ENCODE data around the gene GOLIM4. TPM values are rescaled to one million over a fixed set of nuclear protein-coding genes. Genes with fewer than 3 reads are reported as not detected.

Gene GOLIM4
- total and polyA plus RNA-seq, 2 of the 13 experiments (the other 11 are each of a cell fraction or from before 2014, with no cell fraction given): 10.9 to 47.7 TPM

- 28% methylated on average over 3 of the region's 3 CpGs for WGBS (ENCODE audit: low lambda C conversion rate)
- H3K9ac ChIP-seq (ENCODE audit: insufficient read depth, low read depth, low read length): no peak overlapping the region
- in situ Hi-C loops (cut with HindIII; ENCODE audit: extremely low pct_ligation_motif_present, low pct_unique_long_range_greater_than_20kb): no loop called here
- peak; percentile 54 for ATAC-seq
- H3K36me3 ChIP-seq (replicated peaks in 1 of 2; ENCODE audit: control insufficient read depth in 1 of 2, insufficient read depth in 2 of 2, low read length in 2 of 2): no peaks in the 10 kb centered on the region
- DNase-seq (ENCODE audit: low spot score): no peak
- no peak overlapping the region for H3K27ac ChIP-seq (ENCODE audit: extremely low read length, insufficient read depth, low read length)
- no peaks in the 10 kb centered on the region for H3K27me3 ChIP-seq (ENCODE audit: control insufficient read depth in 1 of 2, insufficient read depth in 2 of 2, low read length in 2 of 2)
- intact Hi-C loops (cut with micrococcal nuclease; ENCODE audit: unreplicated experiment): no loop called here
- CTCF ChIA-PET (ENCODE audit: low intra/inter-chr PET ratio, low total read pairs): no interaction called here
- no peak for FAIRE-seq
- POLR2A ChIA-PET: no interaction called here
- 0 out of 6 replicates have a peak overlapping the region, but pooled peaks of 1 of the 3 experiments have one; percentile 2 for H3K4me3 ChIP-seq (replicated peaks in 1 of 3; ENCODE audit: insufficient read depth in 1 of 3, low read depth in 2 of 3, low read length in 3 of 3)
- no peaks in the 10 kb centered on the region for H4K20me1 ChIP-seq (ENCODE audit: insufficient read depth, low read length)
- no peaks in the 10 kb centered on the region for H3K79me2 ChIP-seq (ENCODE audit: insufficient read depth, low read length)
- no peaks in the 10 kb centered on the region for H3K9me3 ChIP-seq (ENCODE audit: low read length)
- H2AFZ ChIP-seq (ENCODE audit: low read length): peak overlapping the region; percentile 3
- TF ChIP-seq ZNF563 (CRISPR knock-in tag; IDR thresholded peaks at IDR 0.05) (no peak), PRDM4 (CRISPR knock-in tag; IDR thresholded peaks at IDR 0.05; ENCODE audit: borderline replicate concordance) (peak; percentile 91; the same call in 1 of the 2 replicates)
- no TSS peak for BruUV-seq (replicated peaks)
- 0 out of 2 replicates have a peak overlapping the region, but pooled peaks have one; percentile 9 for H3K4me2 ChIP-seq (ENCODE audit: low read depth, low read length)
- peaks cover 31% of the 10 kb centered on the region for H3K4me1 ChIP-seq (ENCODE audit: insufficient read depth, low read length)
These were observed 117.7 kb downstream of the GOLIM4 start for GRCh38 chr3:167978071-167978470.

- DNase-seq (ENCODE audit: low spot score) (peak; percentile 58), ATAC-seq (peak; percentile 94), FAIRE-seq (peak; percentile 68)
- BruUV-seq (replicated peaks): no TSS peak
- Histone ChIP-seq H3K4me1 (ENCODE audit: insufficient read depth, low read length) (peaks cover 31% of the 10 kb centered on the region), H3K36me3 (replicated peaks in 1 of 2; ENCODE audit: control insufficient read depth in 1 of 2, insufficient read depth in 2 of 2, low read length in 2 of 2) (no peaks in the 10 kb centered on the region), H2AFZ (ENCODE audit: low read length) (no peak overlapping the region), H3K9me3 (ENCODE audit: low read length) (no peaks in the 10 kb centered on the region), H3K4me2 (ENCODE audit: low read depth, low read length) (peak overlapping the region; percentile 62), H3K79me2 (ENCODE audit: insufficient read depth, low read length) (no peaks in the 10 kb centered on the region), H3K27ac (ENCODE audit: extremely low read length, insufficient read depth, low read length) (peak overlapping the region; percentile 44), H3K27me3 (ENCODE audit: control insufficient read depth in 1 of 2, insufficient read depth in 2 of 2, low read length in 2 of 2) (no peaks in the 10 kb centered on the region), H4K20me1 (ENCODE audit: insufficient read depth, low read length) (no peaks in the 10 kb centered on the region), H3K4me3 (replicated peaks in 1 of 3; ENCODE audit: insufficient read depth in 1 of 3, low read depth in 2 of 3, low read length in 3 of 3) (peak overlapping the region; percentile 24 to 36 (median 32); a peak in 5 of 6 replicates), H3K9ac (ENCODE audit: insufficient read depth, low read depth, low read length) (no peak overlapping the region)
- in situ Hi-C loops (cut with HindIII; ENCODE audit: extremely low pct_ligation_motif_present, low pct_unique_long_range_greater_than_20kb): no loop called here
- WGBS (ENCODE audit: low lambda C conversion rate): 9% methylated on average over 8 of the region's 8 CpGs
- ChIA-PET CTCF (ENCODE audit: low intra/inter-chr PET ratio, low total read pairs) (no interaction called here), POLR2A (no interaction called here)
- intact Hi-C loops (cut with micrococcal nuclease; ENCODE audit: unreplicated experiment): no loop called here
- no peak for TF ChIP-seq EZH2 (conservative IDR thresholded peaks at IDR 0.05; ENCODE audit: low read depth, low read length)
- no peak for TF ChIP-seq ZNF121 (CRISPR knock-in tag; IDR thresholded peaks at IDR 0.05)
- TF ChIP-seq ZNF546 (CRISPR knock-in tag; conservative IDR thresholded peaks at IDR 0.05): no peak
- peak; percentile 52; the same call in 1 of the 2 replicates for TF ChIP-seq DPF2 (CRISPR knock-in tag; IDR thresholded peaks at IDR 0.05; ENCODE audit: borderline replicate concordance, low read depth)
- TF ChIP-seq IRX3 (CRISPR knock-in tag; IDR thresholded peaks at IDR 0.05; ENCODE audit: borderline replicate concordance, low read depth): no peak
- TF ChIP-seq BRD4 (CRISPR knock-in tag; IDR thresholded peaks at IDR 0.05): no peak
- no peak for TF ChIP-seq DDIT3 (CRISPR knock-in tag; IDR thresholded peaks at IDR 0.05)
- TF ChIP-seq SAP130 (CRISPR knock-in tag; IDR thresholded peaks at IDR 0.05; ENCODE audit: low read depth): peak; percentile 34; the same call in 1 of the 2 replicates
- no peak for TF ChIP-seq GRHL1 (CRISPR knock-in tag; conservative IDR thresholded peaks at IDR 0.05)
- TF ChIP-seq TEAD3 (CRISPR knock-in tag; optimal IDR thresholded peaks at IDR 0.05; ENCODE audit: borderline replicate concordance): peak; percentile 16
- TF ChIP-seq ZNF790 (CRISPR knock-in tag; IDR thresholded peaks at IDR 0.05; ENCODE audit: borderline replicate concordance): no peak
These were observed 119.0 kb downstream of the GOLIM4 start for GRCh38 chr3:167976516-167977361.

Data from HepG2 (cell line).